Fibroblast of mammary gland (primary cell): ENCODE measurements around the gene ADAMTSL3.

Experiments used
- DNase-seq: peaks from one replicate; pipeline ENCODE4 v3.0.0-alpha.2; 2010; ENCODE audit warnings: low read depth
- H3K4me3 ChIP-seq: 2 replicates; pipeline ENCODE4 v1.5.1; 2011; ENCODE audit warnings: low read depth, mild to moderate bottlenecking, low read length, moderate library complexity; ENCODE audit not compliant: control insufficient read depth
- TF ChIP-seq, protein P1 (sequence below): conservative IDR thresholded peaks from 2 replicates; pipeline ENCODE4 v1.5.1; 2011; ENCODE audit warnings: low read depth, low read length, inconsistent platforms; ENCODE audit not compliant: control insufficient read depth, insufficient read depth

The ADAMTSL3 gene

DNA sequence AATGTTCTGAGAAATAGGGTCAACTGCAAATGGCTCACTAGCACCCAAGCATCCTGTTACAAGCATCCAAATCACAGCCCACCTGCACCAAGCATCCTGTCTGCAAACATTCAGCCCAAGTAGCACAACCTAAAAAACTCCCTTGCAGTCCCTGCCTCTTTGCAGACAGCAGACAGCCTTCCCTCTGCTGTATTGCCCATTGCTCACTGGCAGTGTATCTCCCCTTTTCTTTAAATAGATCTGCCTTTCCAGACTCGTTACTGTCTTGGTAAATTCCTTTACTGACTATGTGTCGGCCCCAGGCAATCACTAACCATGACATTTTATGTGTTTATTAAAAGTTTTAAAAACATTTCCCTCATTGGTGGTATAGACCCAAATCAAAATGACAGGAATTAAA is 155.4 kb downstream of the ADAMTSL3 start:
- H3K4me3 ChIP-seq: no peak overlapping the region
- DNase-seq: no peak
- TF ChIP-seq, protein P1, sequence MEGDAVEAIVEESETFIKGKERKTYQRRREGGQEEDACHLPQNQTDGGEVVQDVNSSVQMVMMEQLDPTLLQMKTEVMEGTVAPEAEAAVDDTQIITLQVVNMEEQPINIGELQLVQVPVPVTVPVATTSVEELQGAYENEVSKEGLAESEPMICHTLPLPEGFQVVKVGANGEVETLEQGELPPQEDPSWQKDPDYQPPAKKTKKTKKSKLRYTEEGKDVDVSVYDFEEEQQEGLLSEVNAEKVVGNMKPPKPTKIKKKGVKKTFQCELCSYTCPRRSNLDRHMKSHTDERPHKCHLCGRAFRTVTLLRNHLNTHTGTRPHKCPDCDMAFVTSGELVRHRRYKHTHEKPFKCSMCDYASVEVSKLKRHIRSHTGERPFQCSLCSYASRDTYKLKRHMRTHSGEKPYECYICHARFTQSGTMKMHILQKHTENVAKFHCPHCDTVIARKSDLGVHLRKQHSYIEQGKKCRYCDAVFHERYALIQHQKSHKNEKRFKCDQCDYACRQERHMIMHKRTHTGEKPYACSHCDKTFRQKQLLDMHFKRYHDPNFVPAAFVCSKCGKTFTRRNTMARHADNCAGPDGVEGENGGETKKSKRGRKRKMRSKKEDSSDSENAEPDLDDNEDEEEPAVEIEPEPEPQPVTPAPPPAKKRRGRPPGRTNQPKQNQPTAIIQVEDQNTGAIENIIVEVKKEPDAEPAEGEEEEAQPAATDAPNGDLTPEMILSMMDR: no peak

DNA sequence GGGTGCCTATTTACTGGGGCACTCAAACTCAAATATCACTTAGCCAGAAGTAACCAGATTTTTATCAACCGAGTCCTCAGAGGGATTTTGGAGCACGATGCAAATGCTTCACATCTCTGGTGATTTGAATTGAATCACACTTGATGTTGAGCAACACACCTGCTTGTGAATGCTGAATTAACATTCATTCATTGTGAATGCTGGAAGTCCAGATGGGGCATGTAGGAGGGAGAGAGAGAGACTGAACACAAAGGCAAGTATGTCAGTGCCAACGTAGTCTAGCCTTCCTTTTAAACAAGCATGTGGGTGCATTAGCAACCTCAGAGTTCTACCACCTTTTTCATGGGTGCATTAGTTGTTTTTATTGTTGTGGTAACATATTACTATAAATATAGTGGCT is 156.2 kb downstream of the ADAMTSL3 start:
- DNase-seq: no peak
- TF ChIP-seq, protein P1: no peak
- H3K4me3 ChIP-seq: no peak overlapping the region

DNA sequence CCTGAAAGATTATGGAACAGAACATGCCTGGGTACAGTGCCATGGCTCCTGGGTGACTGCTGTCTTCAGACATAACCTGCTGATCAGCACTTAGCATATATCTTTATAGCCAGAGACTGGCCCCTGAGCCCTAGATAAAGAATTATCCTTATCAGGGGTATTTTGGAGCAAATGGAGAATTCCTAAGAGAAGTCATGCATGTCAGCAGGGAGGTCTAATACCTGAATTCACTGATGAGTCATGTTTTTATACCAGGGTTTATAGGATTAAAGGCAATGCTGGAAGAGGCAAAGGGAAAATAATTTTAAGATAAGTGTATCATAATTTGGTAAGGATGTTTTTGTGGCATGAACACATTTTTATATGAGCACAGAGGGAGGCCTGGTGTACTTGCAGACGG is 159.8 kb downstream of the ADAMTSL3 start:
- no peak for DNase-seq
- no peak overlapping the region for H3K4me3 ChIP-seq
- TF ChIP-seq, protein P1: no peak

DNA sequence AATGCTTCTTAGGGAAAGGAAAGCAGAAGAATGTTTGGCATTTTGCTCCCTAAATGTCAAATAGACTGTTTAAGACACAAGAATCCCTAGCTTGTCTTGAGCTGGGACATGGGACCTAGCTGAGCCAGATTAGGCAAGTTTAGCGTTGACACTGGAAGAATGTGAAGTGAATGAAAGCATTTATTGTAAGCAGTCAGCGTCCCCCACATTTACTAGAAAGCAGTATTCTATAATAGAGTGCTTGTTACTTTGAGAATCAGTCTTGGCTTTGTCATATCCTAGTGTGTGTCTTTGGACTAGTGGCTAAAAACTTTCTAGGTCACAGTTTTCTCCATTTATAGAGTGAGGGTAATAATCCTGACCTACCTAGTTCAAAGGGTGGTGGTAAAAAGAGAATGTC is 161.6 kb downstream of the ADAMTSL3 start:
- TF ChIP-seq, protein P1: no peak
- H3K4me3 ChIP-seq: no peak overlapping the region
- DNase-seq: no peak

DNA sequence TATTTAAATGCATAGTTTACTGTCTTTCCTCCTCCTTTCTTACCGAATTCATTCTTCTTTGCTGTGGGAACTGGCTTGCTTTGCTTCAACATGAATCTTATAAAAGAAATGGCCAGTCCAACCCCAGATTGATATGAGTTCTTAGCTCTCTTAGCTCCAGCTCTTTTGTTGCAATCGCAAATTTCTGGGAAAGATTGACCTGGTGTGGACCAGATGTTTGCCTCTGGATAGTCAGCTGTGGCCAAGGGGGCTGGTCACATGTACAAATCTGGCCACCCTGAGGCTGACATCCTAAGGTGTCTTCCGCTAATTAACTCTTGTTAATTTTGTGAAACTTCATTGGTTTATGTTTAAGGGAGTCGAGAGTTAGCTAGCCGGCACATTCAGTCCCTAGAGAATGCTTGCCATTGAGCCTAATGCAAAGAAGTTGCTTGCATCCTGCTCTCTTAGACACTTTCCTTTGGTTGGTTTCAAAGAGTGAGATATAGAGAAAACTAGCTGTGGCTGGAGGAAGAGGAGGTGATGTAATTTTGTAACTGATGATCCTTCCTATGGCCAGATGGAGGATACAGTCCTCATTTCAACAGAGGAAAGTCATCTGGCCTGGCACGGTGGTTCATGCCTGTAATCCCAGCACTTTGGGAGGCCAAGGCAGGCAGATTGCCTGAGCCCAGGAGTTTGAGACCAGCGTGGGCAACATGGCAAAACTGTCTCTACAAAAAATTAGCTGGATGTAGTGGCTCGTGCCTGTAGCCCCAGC is 162.4 kb downstream of the ADAMTSL3 start:
- no peak for DNase-seq
- TF ChIP-seq, protein P1: no peak
- no peak overlapping the region for H3K4me3 ChIP-seq

DNA sequence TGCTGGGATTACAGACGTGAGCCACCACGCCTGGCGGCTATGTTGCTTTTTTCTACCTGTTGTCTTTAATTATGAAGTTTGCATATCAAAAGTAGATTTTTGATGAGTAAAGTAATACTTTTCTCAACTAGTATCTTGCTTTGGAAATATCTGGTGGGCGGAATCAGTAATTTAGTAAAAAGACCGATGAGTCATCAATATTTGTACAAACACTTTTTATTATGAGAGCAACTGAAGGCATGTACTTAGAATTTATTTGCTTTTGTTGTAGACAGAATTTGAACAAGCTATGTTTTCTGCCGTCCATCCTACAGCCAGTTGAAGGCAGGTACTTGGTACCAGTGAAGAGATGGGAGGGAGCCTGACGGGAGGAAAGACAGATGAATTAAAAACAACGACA is 164.7 kb downstream of the ADAMTSL3 start:
- no peak overlapping the region for H3K4me3 ChIP-seq
- TF ChIP-seq, protein P1: no peak
- DNase-seq: no peak
